Limb (tissue), 2 donors: ENCODE data around the gene ZNF772.

Source experiments
- DNase-seq, 2 donors: peaks; one replicate each; pipeline ENCODE4 v3.0.0-alpha.2; 2016; ENCODE audit errors: extremely low spot score in 2 of 2

The ZNF772 gene

DNA sequence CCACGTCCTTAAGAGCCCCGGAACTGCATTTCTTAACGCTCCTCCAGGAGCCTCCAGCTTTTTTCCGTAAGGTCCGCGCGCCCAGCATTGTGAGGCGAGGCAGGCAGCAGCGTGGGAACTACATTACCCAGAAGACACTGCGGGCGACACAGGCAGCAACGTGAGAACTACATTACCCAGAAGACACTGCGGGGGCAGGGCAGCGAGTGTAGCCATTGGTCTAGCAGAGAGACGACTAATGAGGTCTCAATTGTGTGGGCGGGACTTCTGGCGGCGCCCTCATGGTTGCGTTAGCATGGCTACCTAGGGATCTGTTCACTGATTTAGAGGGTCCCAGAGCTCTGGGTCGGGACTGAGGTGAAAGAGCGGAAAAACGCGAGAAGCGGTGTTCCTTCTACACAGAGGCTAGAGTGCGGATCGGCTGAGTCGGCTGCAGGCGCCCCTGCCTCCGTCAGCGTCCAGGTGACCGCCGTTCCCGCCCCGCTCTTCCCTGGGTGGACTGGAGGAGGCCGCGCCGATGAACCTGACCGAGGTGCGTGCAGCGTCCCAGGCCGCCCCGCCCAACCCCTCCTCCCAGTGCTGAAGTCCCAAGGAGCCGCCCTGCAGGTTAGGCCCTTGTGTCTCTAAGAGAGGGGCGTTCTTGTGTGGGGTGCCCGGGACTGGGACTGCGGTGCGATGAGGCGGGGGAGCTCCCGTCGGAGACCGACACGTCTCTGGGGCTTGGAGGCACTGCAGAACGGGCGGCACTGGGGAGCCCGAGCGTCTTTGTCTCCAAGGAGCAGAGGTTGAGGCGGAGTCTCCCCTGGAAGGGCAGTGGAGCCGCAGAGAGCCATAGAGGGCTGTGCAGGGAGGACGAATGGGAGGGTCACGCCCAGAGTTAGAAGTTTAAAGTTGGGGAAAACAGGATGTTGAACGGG is 42.0 kb downstream of the ZNF772 start, which contains the start of gene ZNF749:
TSS of gene ZNF749 (plus strand) at position 264 of the 917 bp plus-strand sequence. CDS start at position 518, 254 bp downstream.
- DNase-seq = peak; percentile 97 to 98

DNA sequence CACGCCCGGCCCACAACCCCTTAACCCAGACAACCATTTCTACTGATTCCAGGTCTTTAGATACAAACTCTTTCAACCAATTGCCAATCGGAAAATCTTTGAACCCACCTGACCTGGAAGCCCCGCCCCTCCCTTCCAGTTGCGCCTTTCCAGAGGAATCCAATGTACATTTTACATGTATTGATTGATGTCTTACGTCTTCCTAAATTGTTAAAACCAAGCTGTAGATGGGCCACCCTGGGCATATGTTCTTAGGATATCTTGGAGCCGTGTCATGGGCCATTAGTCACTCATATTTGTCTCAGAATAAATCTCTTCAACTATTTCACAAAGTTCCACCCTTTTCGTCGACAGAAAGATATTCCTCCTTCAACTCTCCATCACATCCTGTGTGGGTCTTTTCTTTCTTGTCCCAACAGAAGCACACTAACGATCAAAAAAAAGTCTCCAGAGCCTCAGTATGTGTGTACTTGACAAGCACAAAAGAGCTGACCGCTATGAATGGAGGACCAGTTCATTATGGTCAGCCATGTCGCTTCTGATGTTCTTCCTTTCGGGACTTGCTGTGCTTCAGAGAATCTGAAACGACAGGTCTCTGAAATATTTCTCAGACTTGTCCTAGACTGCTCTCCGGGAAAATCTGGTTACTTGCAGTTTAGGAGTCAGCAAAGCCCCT is 42.8 kb downstream of the ZNF772 start:
- peak in 1 of 2 donors; percentile 36 for DNase-seq

DNA sequence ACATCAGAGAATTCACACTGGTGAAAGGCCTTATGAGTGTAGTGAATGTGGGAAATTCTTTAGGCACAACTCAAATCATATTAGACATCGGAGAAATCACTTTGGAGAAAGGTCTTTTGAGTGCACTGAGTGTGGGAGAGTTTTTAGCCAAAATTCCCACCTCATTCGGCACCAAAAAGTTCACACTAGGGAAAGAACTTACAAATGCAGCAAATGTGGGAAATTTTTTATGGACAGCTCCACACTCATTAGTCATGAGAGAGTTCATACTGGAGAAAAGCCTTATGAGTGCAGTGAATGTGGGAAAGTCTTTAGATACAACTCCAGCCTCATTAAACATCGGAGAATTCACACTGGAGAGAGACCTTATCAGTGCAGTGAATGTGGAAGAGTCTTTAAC is 56.3 kb downstream of the ZNF772 start:
- DNase-seq = no peak

DNA sequence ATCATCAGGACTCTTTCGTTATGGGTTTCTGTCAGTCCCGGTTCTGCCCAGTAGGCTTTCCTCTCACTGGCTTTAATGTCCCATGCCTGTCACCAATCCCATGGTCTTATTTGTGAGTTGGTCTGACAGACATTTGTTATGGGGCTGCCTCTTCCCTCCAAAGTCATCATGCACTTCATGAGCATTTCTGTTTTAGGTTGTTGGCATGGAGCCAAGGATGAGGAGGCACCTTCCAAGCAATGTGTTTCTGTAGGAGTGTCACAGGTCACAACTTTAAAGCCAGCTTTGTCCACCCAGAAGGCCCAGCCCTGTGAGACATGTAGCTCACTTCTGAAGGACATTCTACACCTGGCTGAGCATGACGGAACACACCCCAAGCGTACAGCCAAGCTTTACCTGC is 57.9 kb downstream of the ZNF772 start:
- DNase-seq = no peak
